ENCODE measurements around the gene PAPPA.

DNA sequence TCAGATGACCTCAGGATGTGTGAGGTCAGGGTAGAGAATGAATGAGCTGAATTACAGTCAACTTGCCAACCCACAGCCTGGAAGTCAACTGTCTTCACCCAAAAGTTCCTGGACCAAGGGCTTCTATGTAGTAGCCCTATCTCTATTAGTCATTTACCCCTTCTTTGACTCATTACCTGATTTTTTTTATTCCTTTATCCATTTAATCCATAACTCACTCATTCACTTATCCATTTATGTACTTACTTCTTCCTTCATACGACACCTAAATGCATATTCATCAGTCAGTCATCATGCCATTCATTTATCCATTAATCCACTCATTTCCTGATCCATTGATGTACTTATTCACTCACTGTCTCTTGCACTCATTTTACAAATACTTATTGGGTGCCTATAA is 212.7 kb downstream of the PAPPA start:
- TF ChIP-seq, protein P1, sequence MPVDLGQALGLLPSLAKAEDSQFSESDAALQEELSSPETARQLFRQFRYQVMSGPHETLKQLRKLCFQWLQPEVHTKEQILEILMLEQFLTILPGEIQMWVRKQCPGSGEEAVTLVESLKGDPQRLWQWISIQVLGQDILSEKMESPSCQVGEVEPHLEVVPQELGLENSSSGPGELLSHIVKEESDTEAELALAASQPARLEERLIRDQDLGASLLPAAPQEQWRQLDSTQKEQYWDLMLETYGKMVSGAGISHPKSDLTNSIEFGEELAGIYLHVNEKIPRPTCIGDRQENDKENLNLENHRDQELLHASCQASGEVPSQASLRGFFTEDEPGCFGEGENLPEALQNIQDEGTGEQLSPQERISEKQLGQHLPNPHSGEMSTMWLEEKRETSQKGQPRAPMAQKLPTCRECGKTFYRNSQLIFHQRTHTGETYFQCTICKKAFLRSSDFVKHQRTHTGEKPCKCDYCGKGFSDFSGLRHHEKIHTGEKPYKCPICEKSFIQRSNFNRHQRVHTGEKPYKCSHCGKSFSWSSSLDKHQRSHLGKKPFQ (tag by site-specific recombination; IDR thresholded peaks at IDR 0.05) = no peak
- TF ChIP-seq ATF2 (tag by site-specific recombination; IDR thresholded peaks at IDR 0.05; ENCODE audit: low read depth) (no peak), CTCF (tag by site-specific recombination; IDR thresholded peaks at IDR 0.05) (no peak), KLF10 (tag by site-specific recombination; IDR thresholded peaks at IDR 0.05) (no peak), ZBTB1 (tag by site-specific recombination; IDR thresholded peaks at IDR 0.05) (no peak), ZNF776 (tag by site-specific recombination; IDR thresholded peaks at IDR 0.05; ENCODE audit: borderline replicate concordance) (no peak), ZNF16 (tag by site-specific recombination; IDR thresholded peaks at IDR 0.05; ENCODE audit: low read depth) (no peak), ZBTB11 (tag by site-specific recombination; conservative IDR thresholded peaks at IDR 0.05; ENCODE audit: low read depth) (no peak), ZNF530 (tag by site-specific recombination; IDR thresholded peaks at IDR 0.05; ENCODE audit: low read depth) (no peak)

Data from HEK293 (cell line).